ENCODE measurements around the gene AUTS2. TPM values are rescaled to one million over a fixed set of nuclear protein-coding genes. Genes with fewer than 3 reads are reported as not detected.

Gene AUTS2
- total RNA-seq, 1 experiment from 2014 or later: 256 TPM

GRCh38 chr7:70212281-70212680 is 614.0 kb downstream of the AUTS2 start:
- 0 out of 4 replicates have a peak, but pooled peaks cover 0 to 4% of the 10 kb centered on the region in 2 experiments for H3K4me1 Mint-ChIP-seq
- no peak overlapping the region for H3K9ac ChIP-seq (ENCODE audit: extremely low read depth, insufficient read length, low read length)
- TF ChIP-seq, protein P1, sequence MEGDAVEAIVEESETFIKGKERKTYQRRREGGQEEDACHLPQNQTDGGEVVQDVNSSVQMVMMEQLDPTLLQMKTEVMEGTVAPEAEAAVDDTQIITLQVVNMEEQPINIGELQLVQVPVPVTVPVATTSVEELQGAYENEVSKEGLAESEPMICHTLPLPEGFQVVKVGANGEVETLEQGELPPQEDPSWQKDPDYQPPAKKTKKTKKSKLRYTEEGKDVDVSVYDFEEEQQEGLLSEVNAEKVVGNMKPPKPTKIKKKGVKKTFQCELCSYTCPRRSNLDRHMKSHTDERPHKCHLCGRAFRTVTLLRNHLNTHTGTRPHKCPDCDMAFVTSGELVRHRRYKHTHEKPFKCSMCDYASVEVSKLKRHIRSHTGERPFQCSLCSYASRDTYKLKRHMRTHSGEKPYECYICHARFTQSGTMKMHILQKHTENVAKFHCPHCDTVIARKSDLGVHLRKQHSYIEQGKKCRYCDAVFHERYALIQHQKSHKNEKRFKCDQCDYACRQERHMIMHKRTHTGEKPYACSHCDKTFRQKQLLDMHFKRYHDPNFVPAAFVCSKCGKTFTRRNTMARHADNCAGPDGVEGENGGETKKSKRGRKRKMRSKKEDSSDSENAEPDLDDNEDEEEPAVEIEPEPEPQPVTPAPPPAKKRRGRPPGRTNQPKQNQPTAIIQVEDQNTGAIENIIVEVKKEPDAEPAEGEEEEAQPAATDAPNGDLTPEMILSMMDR (conservative IDR thresholded peaks at IDR 0.05): no peak
- H2BK15ac ChIP-seq (ENCODE audit: low read depth, low read length): no peak overlapping the region
- no peak for DNase-seq
- H2AK5ac ChIP-seq (ENCODE audit: insufficient read length, low read length): no peak overlapping the region
- no peak overlapping the region for H2BK20ac ChIP-seq (ENCODE audit: low read depth, low read length, poor library complexity, severe bottlenecking)
- no peaks in the 10 kb centered on the region for H4K20me1 ChIP-seq (ENCODE audit: control insufficient read depth, insufficient read depth, insufficient read length)
- no peaks in the 10 kb centered on the region for H3K36me3 Mint-ChIP-seq (ENCODE audit: insufficient read depth in 1 of 3, low read depth in 3 of 3)
- no peaks in the 10 kb centered on the region for H3K9me3 Mint-ChIP-seq
- H3K18ac ChIP-seq (ENCODE audit: insufficient read length, low read depth, low read length): no peak overlapping the region
- H3K23me2 ChIP-seq (ENCODE audit: insufficient read length, low read depth, low read length, poor library complexity, severe bottlenecking): no peaks in the 10 kb centered on the region
- no peak overlapping the region for H4K91ac ChIP-seq (ENCODE audit: insufficient read length, low read depth, low read length)
- no peak overlapping the region for H3K27ac Mint-ChIP-seq
- no peak overlapping the region for H2AFZ ChIP-seq (ENCODE audit: low read length)
- H2BK120ac ChIP-seq (ENCODE audit: low read depth, low read length, poor library complexity, severe bottlenecking): no peak overlapping the region
- no peaks in the 10 kb centered on the region for H3K79me1 ChIP-seq (ENCODE audit: insufficient read depth, low read depth, low read length, poor library complexity, severe bottlenecking)
- no peaks in the 10 kb centered on the region for H3K4me1 ChIP-seq (ENCODE audit: insufficient read depth, low read length)
- H3K4ac ChIP-seq (ENCODE audit: low read depth, low read length): no peak overlapping the region
- H3K79me2 ChIP-seq (ENCODE audit: insufficient read depth, low read length): no peaks in the 10 kb centered on the region
- no peak overlapping the region for H4K5ac ChIP-seq (ENCODE audit: insufficient read length, low read depth, low read length)
- no peak overlapping the region for H3K14ac ChIP-seq (ENCODE audit: insufficient read depth, low read length)
- no peak overlapping the region for H2BK5ac ChIP-seq (ENCODE audit: insufficient read length, low read length)
- no peak overlapping the region for H3K23ac ChIP-seq (ENCODE audit: insufficient read length, low read depth, low read length)
- H2BK12ac ChIP-seq (ENCODE audit: insufficient read length, low read depth, low read length): no peak overlapping the region
- H3K4me3 Mint-ChIP-seq: no peak overlapping the region
- no CpG with 5 or more reads among the region's 6 CpGs for WGBS (ENCODE audit: extremely low coverage, insufficient read length, low lambda C conversion rate)
- H3T11ph ChIP-seq (ENCODE audit: low read length): no peak overlapping the region
- no peak overlapping the region for H3K27ac ChIP-seq (ENCODE audit: insufficient read length, low read depth, low read length)
- no peak overlapping the region for H4K8ac ChIP-seq (replicated peaks; ENCODE audit: insufficient read length, low read depth, low read length)
- no peaks in the 10 kb centered on the region for H3K9me3 ChIP-seq (ENCODE audit: control insufficient read depth, low read depth, low read length)
- no peaks in the 10 kb centered on the region for H3K27me3 ChIP-seq (ENCODE audit: insufficient read depth, low read length)
- no peak overlapping the region for H3K56ac ChIP-seq (ENCODE audit: insufficient read length, low read depth, low read length)
- H3K4me2 ChIP-seq (ENCODE audit: insufficient read depth, insufficient read length, low read length): no peak overlapping the region
- no peaks in the 10 kb centered on the region for H3K27me3 Mint-ChIP-seq (ENCODE audit: low read depth)

All from H9 (cell line).